Colonic mucosa (tissue), 4 donors: ENCODE measurements around the gene HNRNPM. TPM values are rescaled to one million over a fixed set of nuclear protein-coding genes. Genes with fewer than 3 reads are reported as not detected.

Experiments used
- DNase-seq: peaks from one replicate; pipeline ENCODE4 v3.0.0-alpha.2; 2020
- H3K27ac ChIP-seq: fragments of 200-600 bp; one replicate; pipeline ENCODE4 v1.8.0; 2021
- H3K27me3 ChIP-seq: fragments of 200-600 bp; one replicate; pipeline ENCODE4 v1.8.0; 2021
- H3K36me3 ChIP-seq: fragments of 200-600 bp; one replicate; pipeline ENCODE4 v1.8.0; 2021
- H3K4me1 ChIP-seq: fragments of 200-600 bp; one replicate; pipeline ENCODE4 v1.8.0; 2021; ENCODE audit warnings: mild to moderate bottlenecking
- H3K4me3 ChIP-seq: fragments of 200-600 bp; one replicate; pipeline ENCODE4 v1.8.0; 2021
- H3K9ac ChIP-seq, 2 donors: one replicate each; pipeline ENCODE4 v1.7.0; 2013; ENCODE audit warnings: control low read depth in 2 of 2, low read depth in 2 of 2, low read length in 2 of 2
- H3K9me3 ChIP-seq: fragments of 200-600 bp; one replicate; pipeline ENCODE4 v1.8.0; 2021
- intact Hi-C: fragments of 100-400 bp; cut with DNase I; formaldehyde crosslinking; loops from one replicate; pipeline ENCODE4 v1.14.1; 2022
- total RNA-seq, 2 donors: library from RNA; stranded (reverse); fragmentation: NEBNext Ultra II Directional in 1 of 2; extraction: Animal tissue kit (Norgen Biotek cat#: 25700) in 1 of 2; gene quantifications; one replicate each; pipeline ENCODE4 v1.2.1, GENCODE V29; 2021
- TF ChIP-seq, protein P1 (sequence below): fragments of 200-600 bp; IDR thresholded peaks from one replicate; pipeline ENCODE4 v1.8.0; 2022; ENCODE audit warnings: antibody characterized with exemption, mild to moderate bottlenecking
- donor health status: healthy.
- donor health status: DM: no; HTN: no; CAD: no.
- donor health status: DM: no; HTN: no; CAD: no.

HNRNPM gene
- total RNA-seq, 2 donors from 2014 or later: 122 to 339 TPM

DNA sequence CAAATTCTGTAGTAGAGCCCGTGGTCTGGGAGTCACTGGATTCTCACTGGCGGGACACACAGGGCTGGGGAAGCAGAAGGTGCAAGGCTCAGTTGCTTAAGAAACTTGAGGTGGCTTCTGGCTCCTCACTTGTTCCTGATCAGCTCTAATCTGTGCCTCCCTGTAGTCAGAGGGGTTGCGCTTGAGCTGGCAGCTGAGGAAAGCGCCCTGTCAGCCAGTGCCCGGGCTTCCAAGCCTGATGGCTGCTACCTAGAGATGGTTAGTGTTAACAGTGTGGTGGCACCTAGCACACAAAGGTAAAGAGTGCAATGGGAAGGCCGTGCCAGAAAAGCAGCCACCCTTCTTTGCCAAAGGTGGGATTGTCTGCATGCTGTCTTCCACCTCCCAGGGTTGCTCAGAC lies 8.8 kb downstream of the HNRNPM start:
- Histone ChIP-seq H3K27me3 (no peaks in the 10 kb centered on the region), H3K4me3 (no peak overlapping the region), H3K4me1 (peaks cover 7% of the 10 kb centered on the region), H3K9ac (no peak overlapping the region), H3K9me3 (no peaks in the 10 kb centered on the region), H3K36me3 (peaks cover 4% of the 10 kb centered on the region), H3K27ac (no peak overlapping the region)
- intact Hi-C loops: no loop called here
- no peak for DNase-seq
- TF ChIP-seq, protein P1, sequence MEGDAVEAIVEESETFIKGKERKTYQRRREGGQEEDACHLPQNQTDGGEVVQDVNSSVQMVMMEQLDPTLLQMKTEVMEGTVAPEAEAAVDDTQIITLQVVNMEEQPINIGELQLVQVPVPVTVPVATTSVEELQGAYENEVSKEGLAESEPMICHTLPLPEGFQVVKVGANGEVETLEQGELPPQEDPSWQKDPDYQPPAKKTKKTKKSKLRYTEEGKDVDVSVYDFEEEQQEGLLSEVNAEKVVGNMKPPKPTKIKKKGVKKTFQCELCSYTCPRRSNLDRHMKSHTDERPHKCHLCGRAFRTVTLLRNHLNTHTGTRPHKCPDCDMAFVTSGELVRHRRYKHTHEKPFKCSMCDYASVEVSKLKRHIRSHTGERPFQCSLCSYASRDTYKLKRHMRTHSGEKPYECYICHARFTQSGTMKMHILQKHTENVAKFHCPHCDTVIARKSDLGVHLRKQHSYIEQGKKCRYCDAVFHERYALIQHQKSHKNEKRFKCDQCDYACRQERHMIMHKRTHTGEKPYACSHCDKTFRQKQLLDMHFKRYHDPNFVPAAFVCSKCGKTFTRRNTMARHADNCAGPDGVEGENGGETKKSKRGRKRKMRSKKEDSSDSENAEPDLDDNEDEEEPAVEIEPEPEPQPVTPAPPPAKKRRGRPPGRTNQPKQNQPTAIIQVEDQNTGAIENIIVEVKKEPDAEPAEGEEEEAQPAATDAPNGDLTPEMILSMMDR: no peak

GRCh38 chr19:8454218-8454617 lies 9.4 kb downstream of the HNRNPM start:
- intact Hi-C loops: no loop called here
- Histone ChIP-seq H3K27ac (no peak overlapping the region), H3K4me3 (no peak overlapping the region), H3K4me1 (peaks cover 7% of the 10 kb centered on the region), H3K9me3 (no peaks in the 10 kb centered on the region), H3K9ac (no peak overlapping the region), H3K27me3 (no peaks in the 10 kb centered on the region), H3K36me3 (peaks cover 4% of the 10 kb centered on the region)
- no peak for DNase-seq
- TF ChIP-seq, protein P1: no peak

GRCh38 chr19:8455018-8455417 lies 10.2 kb downstream of the HNRNPM start:
- H3K36me3 ChIP-seq: peaks cover 4% of the 10 kb centered on the region
- H3K4me1 ChIP-seq: peaks cover 7% of the 10 kb centered on the region
- H3K9ac ChIP-seq: no peak overlapping the region

DNA sequence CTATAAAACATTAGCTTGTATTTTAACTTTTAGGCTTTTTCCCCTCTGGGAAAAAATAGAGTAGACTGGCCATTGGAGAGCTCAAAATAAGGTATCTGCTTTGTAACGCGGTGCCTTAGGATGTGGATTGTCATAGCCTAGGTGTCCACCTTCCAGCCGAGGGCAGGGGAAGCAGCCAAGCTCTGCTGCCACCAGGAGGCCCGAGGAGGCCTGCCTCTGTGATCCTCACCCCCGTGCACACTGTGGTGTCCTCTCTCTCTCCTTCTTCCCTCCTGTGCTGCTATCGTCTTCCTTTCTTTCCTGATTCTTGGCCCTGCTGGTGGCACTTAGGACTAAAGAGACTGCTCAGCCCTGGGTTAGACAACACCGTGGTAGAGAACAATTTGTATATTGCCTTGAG lies 11.3 kb downstream of the HNRNPM start:
- DNase-seq: no peak
- Histone ChIP-seq H3K27ac (no peak overlapping the region), H3K4me3 (no peak overlapping the region), H3K9ac (no peak overlapping the region), H3K27me3 (no peaks in the 10 kb centered on the region), H3K9me3 (no peaks in the 10 kb centered on the region), H3K4me1 (peaks cover 7% of the 10 kb centered on the region), H3K36me3 (peaks cover 4% of the 10 kb centered on the region)
- TF ChIP-seq, protein P1: no peak
- intact Hi-C loops: no loop called here

More at GRCh38 chr19:8455018-8455417, 10.2 kb downstream of the HNRNPM start:
- TF ChIP-seq, protein P1: no peak
- no peak overlapping the region for H3K4me3 ChIP-seq
- no peaks in the 10 kb centered on the region for H3K9me3 ChIP-seq
- DNase-seq: no peak
- intact Hi-C loops: no loop called here
- H3K27me3 ChIP-seq: no peaks in the 10 kb centered on the region
- no peak overlapping the region for H3K27ac ChIP-seq

GRCh38 chr19:8457209-8457608 lies 12.4 kb downstream of the HNRNPM start:
- intact Hi-C loops: no loop called here
- Histone ChIP-seq H3K4me3 (no peak overlapping the region), H3K9ac (no peak overlapping the region), H3K27me3 (no peaks in the 10 kb centered on the region), H3K27ac (no peak overlapping the region), H3K9me3 (no peaks in the 10 kb centered on the region), H3K4me1 (peaks cover 7% of the 10 kb centered on the region), H3K36me3 (peaks cover 4% of the 10 kb centered on the region)
- DNase-seq: no peak
- TF ChIP-seq, protein P1: no peak
